Measurements from ENCODE around the gene MUC13. TPM values are rescaled to one million over a fixed set of nuclear protein-coding genes. Genes with fewer than 3 reads are reported as not detected.
A peak's percentile ranks its signal among the peaks of the same experiment; 100 is the strongest.

Gene MUC13
- total RNA-seq, 1 donor from 2014 or later = not detected

DNA sequence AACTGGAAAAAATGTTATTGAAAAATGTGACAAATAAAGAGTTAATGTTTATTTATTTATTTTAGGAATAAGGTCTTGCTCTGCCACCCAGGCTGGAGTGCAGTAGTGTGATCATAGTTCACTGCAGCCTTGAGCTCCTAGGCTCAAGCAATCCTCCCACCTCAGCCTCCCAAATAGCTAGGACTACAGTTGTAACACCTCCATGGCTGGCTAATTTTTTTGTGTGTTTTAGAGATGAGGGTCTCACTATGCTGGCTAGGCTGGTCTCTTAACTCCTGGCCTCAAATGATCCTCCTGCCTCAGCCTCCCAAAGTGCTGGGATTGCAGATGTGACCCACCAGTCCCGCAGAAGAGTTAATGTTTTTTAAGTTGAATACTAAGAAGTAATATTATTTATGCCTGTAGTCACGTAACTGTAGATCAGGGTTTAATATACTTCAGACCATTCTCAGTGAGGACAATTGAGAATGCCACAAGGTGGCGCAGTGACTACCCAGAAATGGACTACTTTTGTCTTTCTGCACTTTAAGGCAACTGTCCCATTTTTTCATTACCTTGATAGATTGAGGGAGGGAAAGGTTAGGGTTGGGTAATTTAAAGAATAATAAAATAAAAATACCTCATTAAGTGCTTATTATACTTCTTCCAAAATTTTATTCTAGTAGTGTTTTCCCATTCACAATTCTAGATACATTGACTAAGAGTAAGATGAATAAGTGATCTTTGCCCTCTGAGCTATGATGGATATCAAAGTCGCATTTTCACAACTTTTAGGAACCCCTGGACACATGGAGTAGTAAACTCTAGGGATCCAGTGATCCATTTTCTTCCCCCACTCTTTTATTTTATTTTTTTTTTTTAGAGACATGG lies 6.0 kb downstream of the MUC13 start:
- no peaks in the 10 kb centered on the region for H4K20me1 ChIP-seq (ENCODE audit: low read depth)
- Mint-ChIP-seq H3K9me3 (no peaks in the 10 kb centered on the region), H3K4me3 (no peak overlapping the region)

GRCh38 chr3:124927574-124928045 lies 6.9 kb downstream of the MUC13 start:
- Mint-ChIP-seq H3K4me1 (peaks cover under 1% of the 10 kb centered on the region), H3K27ac (no peak overlapping the region), H3K9me3 (no peaks in the 10 kb centered on the region), H3K36me3 (no peaks in the 10 kb centered on the region), H3K27me3 (ENCODE audit: insufficient read depth, low read depth) (peaks cover 2% of the 10 kb centered on the region), H3K4me3 (no peak overlapping the region)
- Histone ChIP-seq H3K27ac (no peak overlapping the region), H3K79me2 (ENCODE audit: low read depth) (no peaks in the 10 kb centered on the region), H3K4me3 (no peak overlapping the region), H3F3A (ENCODE audit: low read depth) (no peaks in the 10 kb centered on the region), H3K27me3 (no peaks in the 10 kb centered on the region), H4K20me1 (ENCODE audit: low read depth) (no peaks in the 10 kb centered on the region), H3K9ac (no peak overlapping the region), H3K4me1 (no peaks in the 10 kb centered on the region), H3K4me2 (no peak overlapping the region), H3K36me3 (no peaks in the 10 kb centered on the region), H3K9me3 (ENCODE audit: low read depth) (no peaks in the 10 kb centered on the region), H2AFZ (replicated peaks) (no peak overlapping the region)
- DNase-seq (ENCODE audit: low spot score) = no peak
- TF ChIP-seq, protein P1, sequence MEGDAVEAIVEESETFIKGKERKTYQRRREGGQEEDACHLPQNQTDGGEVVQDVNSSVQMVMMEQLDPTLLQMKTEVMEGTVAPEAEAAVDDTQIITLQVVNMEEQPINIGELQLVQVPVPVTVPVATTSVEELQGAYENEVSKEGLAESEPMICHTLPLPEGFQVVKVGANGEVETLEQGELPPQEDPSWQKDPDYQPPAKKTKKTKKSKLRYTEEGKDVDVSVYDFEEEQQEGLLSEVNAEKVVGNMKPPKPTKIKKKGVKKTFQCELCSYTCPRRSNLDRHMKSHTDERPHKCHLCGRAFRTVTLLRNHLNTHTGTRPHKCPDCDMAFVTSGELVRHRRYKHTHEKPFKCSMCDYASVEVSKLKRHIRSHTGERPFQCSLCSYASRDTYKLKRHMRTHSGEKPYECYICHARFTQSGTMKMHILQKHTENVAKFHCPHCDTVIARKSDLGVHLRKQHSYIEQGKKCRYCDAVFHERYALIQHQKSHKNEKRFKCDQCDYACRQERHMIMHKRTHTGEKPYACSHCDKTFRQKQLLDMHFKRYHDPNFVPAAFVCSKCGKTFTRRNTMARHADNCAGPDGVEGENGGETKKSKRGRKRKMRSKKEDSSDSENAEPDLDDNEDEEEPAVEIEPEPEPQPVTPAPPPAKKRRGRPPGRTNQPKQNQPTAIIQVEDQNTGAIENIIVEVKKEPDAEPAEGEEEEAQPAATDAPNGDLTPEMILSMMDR (IDR thresholded peaks at IDR 0.05) = no peak
- TF ChIP-seq EZH2 (IDR thresholded peaks at IDR 0.05) (no peak), EZH2phosphoT487 (IDR thresholded peaks at IDR 0.05) (no peak)

More for the DNA sequence above, 6.0 kb downstream of the MUC13 start:
- Mint-ChIP-seq H3K27me3 (ENCODE audit: insufficient read depth, low read depth) (no peaks in the 10 kb centered on the region), H3K4me1 (peaks cover 2% of the 10 kb centered on the region), H3K27ac (no peak overlapping the region), H3K36me3 (no peaks in the 10 kb centered on the region)
- H3K4me3 ChIP-seq = no peak overlapping the region
- H3K36me3 ChIP-seq = no peaks in the 10 kb centered on the region
- H3K4me1 ChIP-seq = peaks cover 6% of the 10 kb centered on the region
- H3K9me3 ChIP-seq (ENCODE audit: low read depth) = no peaks in the 10 kb centered on the region
- no peak overlapping the region for H3K27ac ChIP-seq
- H3K79me2 ChIP-seq (ENCODE audit: low read depth) = no peaks in the 10 kb centered on the region
- no peaks in the 10 kb centered on the region for H3K27me3 ChIP-seq
- H2AFZ ChIP-seq (replicated peaks) = no peak overlapping the region
- H3K4me2 ChIP-seq = no peak overlapping the region
- DNase-seq (ENCODE audit: low spot score) = peak; percentile 75
- no peaks in the 10 kb centered on the region for H3F3A ChIP-seq (ENCODE audit: low read depth)
- H3K9ac ChIP-seq = no peak overlapping the region
- TF ChIP-seq EZH2phosphoT487 (IDR thresholded peaks at IDR 0.05) = no peak
- TF ChIP-seq EZH2 (IDR thresholded peaks at IDR 0.05) = no peak
- TF ChIP-seq, protein P1 (IDR thresholded peaks at IDR 0.05) = peak; percentile 92

DNA sequence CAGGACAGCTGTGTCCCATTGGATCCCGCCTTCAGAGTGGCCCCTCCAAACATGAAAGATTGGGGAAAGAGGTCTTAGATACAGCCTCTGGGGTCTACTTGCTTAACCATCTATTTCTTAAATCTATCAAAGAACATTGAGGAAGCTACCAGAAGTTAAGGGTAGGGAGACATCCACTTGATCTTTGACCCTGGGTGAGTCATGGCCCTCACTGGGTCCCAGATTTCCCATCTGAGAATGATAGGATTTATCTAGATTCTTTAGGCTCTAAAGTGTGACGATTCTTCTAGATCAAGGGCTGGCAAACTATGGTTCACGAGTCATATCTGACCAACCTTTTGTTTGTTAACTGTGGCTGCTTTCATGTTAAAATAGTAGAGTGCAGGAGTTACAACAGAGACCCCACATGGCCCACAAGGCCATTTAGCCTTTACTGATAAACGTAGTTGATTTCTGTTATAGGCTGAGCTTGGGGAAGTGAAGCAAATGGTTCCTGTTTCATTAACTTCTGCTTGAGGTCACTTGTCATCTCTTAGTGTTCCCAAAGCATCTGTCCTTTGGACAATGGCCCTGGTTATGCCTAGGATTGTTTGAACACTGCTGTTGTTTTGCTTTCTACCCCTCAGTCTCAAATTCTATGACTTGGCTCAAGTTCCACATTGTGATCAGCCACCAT lies 8.0 kb downstream of the MUC13 start:
- Histone ChIP-seq H3K4me2 (no peak overlapping the region), H3K79me2 (ENCODE audit: low read depth) (no peaks in the 10 kb centered on the region), H3K9me3 (ENCODE audit: low read depth) (no peaks in the 10 kb centered on the region), H3K36me3 (no peaks in the 10 kb centered on the region), H3K27ac (no peak overlapping the region), H3K27me3 (no peaks in the 10 kb centered on the region), H4K20me1 (ENCODE audit: low read depth) (no peaks in the 10 kb centered on the region), H3K4me1 (no peaks in the 10 kb centered on the region), H3K4me3 (no peak overlapping the region), H3K9ac (no peak overlapping the region), H3F3A (ENCODE audit: low read depth) (no peaks in the 10 kb centered on the region), H2AFZ (replicated peaks) (no peak overlapping the region)
- Mint-ChIP-seq H3K27ac (no peak overlapping the region), H3K4me1 (no peaks in the 10 kb centered on the region), H3K9me3 (no peaks in the 10 kb centered on the region), H3K4me3 (no peak overlapping the region), H3K36me3 (no peaks in the 10 kb centered on the region), H3K27me3 (ENCODE audit: insufficient read depth, low read depth) (peaks cover 2% of the 10 kb centered on the region)
- TF ChIP-seq EZH2phosphoT487 (IDR thresholded peaks at IDR 0.05) (no peak), EZH2 (IDR thresholded peaks at IDR 0.05) (no peak)
- TF ChIP-seq, protein P1 (IDR thresholded peaks at IDR 0.05) = no peak
- DNase-seq (ENCODE audit: low spot score) = no peak

Measured in neural progenitor cell (in vitro differentiated cells).